RWPE2 (cell line): ENCODE measurements around the gene MTMR10.

Experiments
- ATAC-seq: fragments of 200-7000 bp; cut with Tn5 transposase; 3 replicates; pipeline ENCODE4 v1.9.1; 2021; ENCODE audit warnings: low read depth
- DNase-seq: peaks from one replicate; pipeline ENCODE4 v3.0.0-alpha.2; 2020; ENCODE audit warnings: low spot score
- H3K27ac ChIP-seq: fragments of 450-650 bp; 2 replicates; pipeline ENCODE4 v1.5.1; 2017; ENCODE audit warnings: mild to moderate bottlenecking; ENCODE audit not compliant: poor library complexity, severe bottlenecking
- H3K27me3 ChIP-seq: fragments of 250-450 bp; sonication (Bioruptor Pico); 2 replicates; pipeline ENCODE4 v1.5.1; 2021; ENCODE audit warnings: mild to moderate bottlenecking, moderate library complexity; ENCODE audit not compliant: insufficient read depth, poor library complexity, severe bottlenecking
- H3K36me3 ChIP-seq: fragments of 250-450 bp; sonication (Bioruptor Pico); 2 replicates; pipeline ENCODE4 v1.5.1; 2020; ENCODE audit warnings: low read depth, mild to moderate bottlenecking, moderate library complexity
- H3K4me1 ChIP-seq: fragments of 250-450 bp; sonication (Bioruptor Pico); 2 replicates; pipeline ENCODE4 v1.5.1; 2021; ENCODE audit warnings: mild to moderate bottlenecking, moderate library complexity; ENCODE audit not compliant: insufficient read depth, poor library complexity, severe bottlenecking
- H3K4me3 ChIP-seq: fragments of 250-450 bp; sonication (Bioruptor Pico); 2 replicates; pipeline ENCODE4 v1.5.1; 2021; ENCODE audit warnings: mild to moderate bottlenecking, moderate library complexity; ENCODE audit not compliant: severe bottlenecking
- H3K9me3 ChIP-seq: fragments of 250-450 bp; sonication (Bioruptor Pico); 2 replicates; pipeline ENCODE4 v1.5.1; 2021; ENCODE audit warnings: mild to moderate bottlenecking, moderate library complexity; ENCODE audit not compliant: severe bottlenecking
- TF ChIP-seq, protein P1 (sequence below): fragments of 450-650 bp; IDR thresholded peaks from one replicate; pipeline ENCODE4 v1.5.1; 2017; ENCODE audit warnings: mild to moderate bottlenecking, moderate library complexity; ENCODE audit not compliant: poor library complexity, severe bottlenecking

MTMR10 gene

DNA sequence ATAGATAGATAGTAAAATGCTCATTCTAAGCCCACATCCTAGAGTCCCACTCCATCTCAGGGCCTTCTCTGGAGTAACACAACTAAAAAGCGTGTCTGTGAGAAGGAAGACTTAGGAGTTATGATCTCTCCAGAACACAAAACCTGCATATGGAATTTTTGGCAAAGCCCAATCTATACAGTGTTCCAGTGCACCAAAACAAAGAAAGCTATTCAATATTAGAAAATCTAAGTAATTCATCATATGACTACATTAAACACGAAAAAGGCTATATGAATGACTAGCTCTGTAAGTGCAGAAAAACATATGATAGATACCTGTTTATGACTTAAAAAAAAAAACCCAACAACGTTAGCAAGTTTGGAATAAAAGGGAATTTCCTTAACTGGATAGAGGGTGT lies 27.7 kb downstream of the MTMR10 start:
- H3K4me3 ChIP-seq: no peak overlapping the region
- H3K36me3 ChIP-seq: peaks cover 53% of the 10 kb centered on the region
- no peaks in the 10 kb centered on the region for H3K27me3 ChIP-seq
- DNase-seq: no peak
- ATAC-seq: no peak
- TF ChIP-seq, protein P1, sequence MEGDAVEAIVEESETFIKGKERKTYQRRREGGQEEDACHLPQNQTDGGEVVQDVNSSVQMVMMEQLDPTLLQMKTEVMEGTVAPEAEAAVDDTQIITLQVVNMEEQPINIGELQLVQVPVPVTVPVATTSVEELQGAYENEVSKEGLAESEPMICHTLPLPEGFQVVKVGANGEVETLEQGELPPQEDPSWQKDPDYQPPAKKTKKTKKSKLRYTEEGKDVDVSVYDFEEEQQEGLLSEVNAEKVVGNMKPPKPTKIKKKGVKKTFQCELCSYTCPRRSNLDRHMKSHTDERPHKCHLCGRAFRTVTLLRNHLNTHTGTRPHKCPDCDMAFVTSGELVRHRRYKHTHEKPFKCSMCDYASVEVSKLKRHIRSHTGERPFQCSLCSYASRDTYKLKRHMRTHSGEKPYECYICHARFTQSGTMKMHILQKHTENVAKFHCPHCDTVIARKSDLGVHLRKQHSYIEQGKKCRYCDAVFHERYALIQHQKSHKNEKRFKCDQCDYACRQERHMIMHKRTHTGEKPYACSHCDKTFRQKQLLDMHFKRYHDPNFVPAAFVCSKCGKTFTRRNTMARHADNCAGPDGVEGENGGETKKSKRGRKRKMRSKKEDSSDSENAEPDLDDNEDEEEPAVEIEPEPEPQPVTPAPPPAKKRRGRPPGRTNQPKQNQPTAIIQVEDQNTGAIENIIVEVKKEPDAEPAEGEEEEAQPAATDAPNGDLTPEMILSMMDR: no peak
- H3K27ac ChIP-seq: no peak overlapping the region
- H3K9me3 ChIP-seq: no peaks in the 10 kb centered on the region
- peaks cover 13% of the 10 kb centered on the region for H3K4me1 ChIP-seq

DNA sequence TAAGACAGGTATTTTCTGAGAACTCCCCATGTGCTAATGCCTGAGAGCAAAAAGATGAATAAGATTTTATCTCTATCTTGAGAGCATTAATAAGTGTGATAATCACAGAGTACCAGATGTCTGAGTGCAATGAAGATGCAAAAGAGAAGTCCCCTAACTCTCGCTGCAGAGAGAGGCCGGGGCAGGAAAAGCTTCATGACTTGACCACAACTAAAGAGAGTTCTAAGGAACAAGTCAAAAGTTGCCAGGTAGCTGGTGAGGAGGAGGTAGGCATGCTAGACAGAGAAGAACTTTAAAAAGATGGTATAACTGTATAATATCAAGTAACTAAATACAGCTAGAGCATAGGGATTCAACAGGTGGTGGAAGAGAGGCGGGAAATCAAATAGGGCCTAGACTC lies 28.8 kb downstream of the MTMR10 start:
- Histone ChIP-seq H3K4me3 (no peak overlapping the region), H3K36me3 (peaks cover 59% of the 10 kb centered on the region), H3K4me1 (peaks cover 13% of the 10 kb centered on the region), H3K9me3 (no peaks in the 10 kb centered on the region), H3K27ac (no peak overlapping the region), H3K27me3 (no peaks in the 10 kb centered on the region)
- DNase-seq (no peak), ATAC-seq (no peak)
- TF ChIP-seq, protein P1: no peak

DNA sequence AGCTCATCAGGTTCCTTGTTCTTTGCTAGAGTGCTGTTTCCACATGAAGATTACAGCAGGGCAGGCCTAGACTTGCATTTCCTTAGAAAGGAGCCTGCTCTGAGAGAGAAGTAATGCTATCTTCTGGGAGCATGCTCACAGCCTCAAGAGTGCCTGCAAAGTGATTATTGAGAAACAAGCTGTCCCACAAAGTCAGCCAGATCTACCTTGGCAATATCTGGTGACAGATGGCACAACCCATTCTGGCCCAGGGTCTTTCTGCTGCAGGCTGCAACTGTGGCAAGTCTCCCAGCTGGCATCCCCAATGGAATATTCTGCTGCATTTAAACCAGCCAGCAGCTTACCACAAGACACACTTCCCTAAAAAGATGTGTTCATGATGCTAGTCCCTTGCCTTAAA lies 29.3 kb downstream of the MTMR10 start:
- Histone ChIP-seq H3K9me3 (no peaks in the 10 kb centered on the region), H3K27ac (peak overlapping the region; percentile 0), H3K4me1 (peaks cover 13% of the 10 kb centered on the region), H3K36me3 (peaks cover 55% of the 10 kb centered on the region), H3K4me3 (no peak overlapping the region), H3K27me3 (no peaks in the 10 kb centered on the region)
- DNase-seq: no peak
- TF ChIP-seq, protein P1: no peak
- ATAC-seq: peak; percentile 94

DNA sequence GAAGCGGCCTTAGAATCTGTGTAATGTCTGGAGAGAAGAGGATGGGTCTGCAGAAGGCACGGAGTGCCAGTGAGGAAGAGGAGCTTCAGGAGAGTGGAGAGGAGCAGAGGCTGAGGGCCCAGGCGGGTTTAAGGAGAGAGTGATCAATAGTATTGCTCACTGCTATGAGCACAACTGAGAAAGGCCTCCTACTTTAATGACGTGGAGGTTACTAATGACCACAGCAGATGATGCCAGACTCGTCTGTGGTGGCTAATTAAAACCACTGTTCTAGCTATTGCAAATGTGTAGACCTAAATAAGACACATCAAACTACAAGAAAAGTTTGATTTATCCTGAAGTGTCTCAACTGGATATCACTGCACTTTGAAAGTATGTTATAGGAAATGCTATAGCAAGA lies 33.2 kb downstream of the MTMR10 start:
- Histone ChIP-seq H3K27me3 (no peaks in the 10 kb centered on the region), H3K9me3 (no peaks in the 10 kb centered on the region), H3K36me3 (peaks cover 60% of the 10 kb centered on the region), H3K4me3 (no peak overlapping the region), H3K4me1 (peaks cover 29% of the 10 kb centered on the region), H3K27ac (no peak overlapping the region)
- DNase-seq: no peak
- TF ChIP-seq, protein P1: no peak
- ATAC-seq: no peak

DNA sequence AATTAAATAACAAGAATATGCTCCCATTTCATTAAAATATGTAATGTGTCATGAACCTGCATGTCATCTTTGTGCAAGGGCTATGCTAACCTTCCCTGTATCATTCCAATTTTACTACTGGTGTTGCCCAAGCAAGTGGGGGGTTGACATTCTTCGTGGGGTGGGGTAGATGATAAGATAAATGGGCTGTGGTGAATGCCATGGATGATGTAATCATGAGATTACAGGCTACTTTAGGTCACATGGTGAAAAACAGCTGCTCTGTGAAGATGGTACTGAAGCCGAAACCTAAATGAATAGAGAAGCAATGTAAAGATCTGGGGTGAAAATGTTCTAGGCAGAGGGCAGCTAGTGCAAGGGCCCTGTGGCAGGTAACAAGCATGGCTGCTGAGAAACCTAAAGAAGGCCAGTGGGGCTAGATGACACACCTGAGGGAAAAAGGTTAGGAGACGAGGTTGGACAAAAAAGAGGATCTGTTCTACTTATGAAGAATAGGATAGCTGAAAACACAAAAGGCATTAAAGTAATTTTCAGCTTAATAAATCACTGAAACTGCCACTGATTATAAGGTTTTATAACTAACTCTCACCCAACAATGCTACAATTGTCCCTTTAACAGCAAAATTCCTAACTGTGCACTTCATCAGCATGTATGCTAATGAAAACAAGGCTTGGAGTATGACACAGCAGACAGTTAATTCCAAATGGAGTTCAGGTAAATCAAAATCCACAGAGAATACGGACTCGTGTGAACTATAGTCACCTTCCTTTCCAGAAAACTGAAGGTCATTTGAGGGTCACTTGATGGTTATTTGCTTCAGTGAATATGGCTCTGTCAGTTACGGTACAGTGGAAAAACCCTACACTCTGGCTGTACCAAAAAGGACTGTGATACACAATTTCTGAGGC lies 35.0 kb downstream of the MTMR10 start:
- Histone ChIP-seq H3K36me3 (peaks cover 78% of the 10 kb centered on the region), H3K27ac (no peak overlapping the region), H3K4me1 (peaks cover 17% of the 10 kb centered on the region), H3K4me3 (no peak overlapping the region), H3K27me3 (no peaks in the 10 kb centered on the region), H3K9me3 (no peaks in the 10 kb centered on the region)
- ATAC-seq (no peak), DNase-seq (no peak)
- TF ChIP-seq, protein P1: no peak
